ENCODE results near the gene ZNF648.

DNA sequence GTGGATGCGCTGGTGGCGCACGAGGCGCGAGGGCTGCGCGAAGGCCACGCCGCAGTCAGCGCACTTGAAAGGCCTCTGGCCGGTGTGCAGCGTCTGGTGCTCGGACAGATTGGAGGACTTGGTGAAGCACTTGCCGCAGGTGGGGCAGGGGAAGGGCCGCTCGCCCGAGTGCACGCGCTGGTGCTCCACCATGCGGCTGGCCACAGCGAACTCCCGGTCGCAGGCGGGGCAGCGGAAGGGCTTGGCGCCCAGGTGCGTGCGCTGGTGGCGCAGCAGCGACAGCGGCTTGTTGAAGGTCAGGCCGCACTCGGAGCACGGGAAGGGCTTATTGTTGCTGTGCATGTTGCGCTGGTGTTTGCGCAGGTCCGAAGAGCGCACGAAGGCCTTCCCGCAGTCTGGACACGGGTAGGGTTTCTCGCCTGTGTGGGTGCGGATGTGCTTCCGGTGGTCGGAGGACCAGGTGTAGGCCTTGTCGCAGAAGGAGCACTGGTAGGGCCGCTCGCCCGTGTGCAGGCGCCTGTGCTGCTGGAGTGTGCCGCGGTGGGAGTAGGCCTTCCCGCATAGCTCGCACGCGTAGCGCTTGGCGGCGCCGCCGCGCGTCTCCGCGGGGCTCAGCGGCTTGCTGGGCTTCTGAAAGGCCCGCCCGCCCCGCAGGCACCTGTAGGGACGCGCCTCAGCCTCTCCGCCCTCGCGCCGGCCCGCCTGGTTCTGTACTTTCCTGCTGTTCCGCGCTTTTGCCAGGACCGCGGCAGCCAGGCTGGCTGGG is 4.7 kb downstream of the ZNF648 start:
- TF ChIP-seq TAF1 (IDR thresholded peaks at IDR 0.05; ENCODE audit: low read depth) (no peak), EP300 (IDR thresholded peaks at IDR 0.05; ENCODE audit: borderline replicate concordance) (no peak), MAX (IDR thresholded peaks at IDR 0.05) (no peak), TEAD4 (IDR thresholded peaks at IDR 0.05) (no peak), CREB1 (IDR thresholded peaks at IDR 0.05; ENCODE audit: low read depth) (no peak), RAD21 (IDR thresholded peaks at IDR 0.05; ENCODE audit: low read depth) (no peak), ZBTB7A (IDR thresholded peaks at IDR 0.05; ENCODE audit: low read depth) (no peak), YY1 (IDR thresholded peaks at IDR 0.05; ENCODE audit: low read depth) (no peak), FOXM1 (IDR thresholded peaks at IDR 0.05; ENCODE audit: borderline replicate concordance, low read depth) (no peak), NFIC (IDR thresholded peaks at IDR 0.05) (no peak)
- TF ChIP-seq, protein P1, sequence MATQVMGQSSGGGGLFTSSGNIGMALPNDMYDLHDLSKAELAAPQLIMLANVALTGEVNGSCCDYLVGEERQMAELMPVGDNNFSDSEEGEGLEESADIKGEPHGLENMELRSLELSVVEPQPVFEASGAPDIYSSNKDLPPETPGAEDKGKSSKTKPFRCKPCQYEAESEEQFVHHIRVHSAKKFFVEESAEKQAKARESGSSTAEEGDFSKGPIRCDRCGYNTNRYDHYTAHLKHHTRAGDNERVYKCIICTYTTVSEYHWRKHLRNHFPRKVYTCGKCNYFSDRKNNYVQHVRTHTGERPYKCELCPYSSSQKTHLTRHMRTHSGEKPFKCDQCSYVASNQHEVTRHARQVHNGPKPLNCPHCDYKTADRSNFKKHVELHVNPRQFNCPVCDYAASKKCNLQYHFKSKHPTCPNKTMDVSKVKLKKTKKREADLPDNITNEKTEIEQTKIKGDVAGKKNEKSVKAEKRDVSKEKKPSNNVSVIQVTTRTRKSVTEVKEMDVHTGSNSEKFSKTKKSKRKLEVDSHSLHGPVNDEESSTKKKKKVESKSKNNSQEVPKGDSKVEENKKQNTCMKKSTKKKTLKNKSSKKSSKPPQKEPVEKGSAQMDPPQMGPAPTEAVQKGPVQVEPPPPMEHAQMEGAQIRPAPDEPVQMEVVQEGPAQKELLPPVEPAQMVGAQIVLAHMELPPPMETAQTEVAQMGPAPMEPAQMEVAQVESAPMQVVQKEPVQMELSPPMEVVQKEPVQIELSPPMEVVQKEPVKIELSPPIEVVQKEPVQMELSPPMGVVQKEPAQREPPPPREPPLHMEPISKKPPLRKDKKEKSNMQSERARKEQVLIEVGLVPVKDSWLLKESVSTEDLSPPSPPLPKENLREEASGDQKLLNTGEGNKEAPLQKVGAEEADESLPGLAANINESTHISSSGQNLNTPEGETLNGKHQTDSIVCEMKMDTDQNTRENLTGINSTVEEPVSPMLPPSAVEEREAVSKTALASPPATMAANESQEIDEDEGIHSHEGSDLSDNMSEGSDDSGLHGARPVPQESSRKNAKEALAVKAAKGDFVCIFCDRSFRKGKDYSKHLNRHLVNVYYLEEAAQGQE (IDR thresholded peaks at IDR 0.05; ENCODE audit: low read depth): no peak
